ENCODE measurements around the gene PSKH1.
"Not testable (repeated sequence)": the region's sequence is repeated elsewhere in the genome, so short reads cannot be mapped to it uniquely, and the experiment has no call there.

PSKH1 gene

GRCh38 chr16:67892899-67893742 is at the start of gene PSKH1:
Gene PSKH1, plus strand, starts transcription at chr16:67893254. Its CDS starts 15,496 bp downstream, at chr16:67908750.
- DNase-seq, result peak; percentile 90

GRCh38 chr16:67843343-67843765 is 49.7 kb upstream of the PSKH1 start:
- no peak for DNase-seq

GRCh38 chr16:67844497-67844896 is 48.6 kb upstream of the PSKH1 start:
- DNase-seq, result no peak

- no peak for DNase-seq
Measured at GRCh38 chr16:67845291-67846062, 47.6 kb upstream of the PSKH1 start.

- no peak for DNase-seq
Measured at GRCh38 chr16:67846063-67846319, 47.1 kb upstream of the PSKH1 start.

GRCh38 chr16:67846320-67847063 is 46.6 kb upstream of the PSKH1 start, which contains the start of gene NUTF2:
Gene NUTF2, plus strand, starts transcription at chr16:67846933. Its CDS starts 18,198 bp downstream, at chr16:67865131.
- DNase-seq, result peak; percentile 96

- no peak for DNase-seq
Measured at GRCh38 chr16:67847064-67847861, 45.8 kb upstream of the PSKH1 start, which contains the start of gene CENPT. Gene CENPT, minus strand, starts transcription at chr16:67847693. Its CDS starts 13,834 bp downstream, at chr16:67833859.

GRCh38 chr16:67848118-67848517 is 44.9 kb upstream of the PSKH1 start:
- DNase-seq, result no peak

- no peak for DNase-seq
Measured at GRCh38 chr16:67853670-67854069, 39.4 kb upstream of the PSKH1 start.

- DNase-seq, result no peak
Measured at GRCh38 chr16:67855789-67856188, 37.3 kb upstream of the PSKH1 start.

- no peak for DNase-seq
Measured at GRCh38 chr16:67856927-67857546, 36.0 kb upstream of the PSKH1 start.

- DNase-seq, result no peak
Measured at GRCh38 chr16:67857547-67858233, 35.4 kb upstream of the PSKH1 start.

GRCh38 chr16:67858500-67858899 is 34.6 kb upstream of the PSKH1 start:
- DNase-seq, result no peak

GRCh38 chr16:67860589-67861398 is 32.3 kb upstream of the PSKH1 start:
- no peak for DNase-seq

- no peak for DNase-seq
Measured at GRCh38 chr16:67861877-67862276, 31.2 kb upstream of the PSKH1 start.

GRCh38 chr16:67862623-67863583 is 30.2 kb upstream of the PSKH1 start:
- no peak for DNase-seq

- not testable (repeated sequence) for DNase-seq
Measured at GRCh38 chr16:67864044-67864443, 29.0 kb upstream of the PSKH1 start.

GRCh38 chr16:67864594-67864993 is 28.5 kb upstream of the PSKH1 start:
- DNase-seq, result no peak

- no peak for DNase-seq
Measured at GRCh38 chr16:67865318-67865717, 27.7 kb upstream of the PSKH1 start.

All from KG1 (cell line).